Measurements from ENCODE around the gene NOX5.

NOX5 gene

DNA sequence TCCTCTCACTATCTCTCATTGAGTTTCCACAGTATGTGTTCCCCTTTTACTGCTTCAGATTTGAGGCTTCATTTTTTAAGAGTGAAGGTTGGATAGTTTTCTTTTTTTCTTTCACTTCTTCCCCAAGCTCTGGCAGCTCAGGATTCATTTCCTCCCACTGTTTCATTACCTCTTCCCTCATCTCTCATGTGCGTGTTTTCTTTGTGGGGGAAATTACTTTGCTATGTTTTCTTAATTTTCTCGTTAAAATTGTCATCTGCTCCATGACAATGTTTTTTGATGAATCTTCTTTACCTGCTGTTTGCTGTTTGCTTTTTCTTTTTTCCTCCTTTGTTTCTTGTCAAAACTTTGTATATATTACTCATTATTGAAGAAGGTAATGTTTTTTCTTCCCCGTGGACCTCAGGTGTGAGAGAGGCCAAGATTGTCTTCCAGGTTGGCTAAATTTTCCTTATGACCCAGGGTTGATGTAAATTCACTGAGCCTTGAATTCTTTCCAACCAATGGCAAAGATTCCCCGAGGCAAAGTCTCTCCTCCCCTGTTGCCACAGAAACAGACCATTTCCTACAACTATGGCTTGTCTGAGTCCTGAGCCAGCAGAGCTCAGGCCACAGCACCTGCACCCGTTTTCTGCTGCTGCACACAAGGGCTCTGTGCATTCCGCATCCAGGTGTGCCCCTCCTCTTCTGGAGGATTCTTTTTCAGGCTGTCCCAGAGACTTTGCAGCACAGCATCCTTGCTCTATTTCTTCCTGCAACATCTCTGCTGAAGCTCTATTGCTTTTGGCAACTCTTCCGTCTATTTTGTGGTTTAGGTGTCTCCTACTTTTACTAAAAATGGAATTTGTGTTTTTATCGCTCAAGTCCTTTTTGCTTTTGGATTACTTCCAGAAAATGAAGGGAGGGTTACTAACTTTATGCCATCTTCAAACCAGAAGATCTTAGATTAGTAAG is 66.1 kb downstream of the NOX5 start:
- no peaks in the 10 kb centered on the region for H3K9me3 Mint-ChIP-seq
- intact Hi-C loops (cut with micrococcal nuclease): no loop called here
- peaks cover 33% of the 10 kb centered on the region for H3K4me1 Mint-ChIP-seq (ENCODE audit: low read depth)

GRCh38 chr15:69081310-69082004 is 67.0 kb downstream of the NOX5 start:
- Mint-ChIP-seq H3K4me1 (ENCODE audit: low read depth) (peaks cover 33% of the 10 kb centered on the region), H3K27me3 (peaks cover 5% of the 10 kb centered on the region), H3K27ac (no peak overlapping the region), H3K36me3 (ENCODE audit: low read depth) (no peaks in the 10 kb centered on the region), H3K9me3 (no peaks in the 10 kb centered on the region), H3K4me3 (no peak overlapping the region)
- intact Hi-C loops (cut with micrococcal nuclease): no loop called here

More for the DNA sequence above, 66.1 kb downstream of the NOX5 start:
- H3K36me3 Mint-ChIP-seq (ENCODE audit: low read depth): no peaks in the 10 kb centered on the region
- H3K4me3 Mint-ChIP-seq: no peak overlapping the region
- H3K27me3 Mint-ChIP-seq: peaks cover 5% of the 10 kb centered on the region
- H3K27ac Mint-ChIP-seq: no peak overlapping the region

DNA sequence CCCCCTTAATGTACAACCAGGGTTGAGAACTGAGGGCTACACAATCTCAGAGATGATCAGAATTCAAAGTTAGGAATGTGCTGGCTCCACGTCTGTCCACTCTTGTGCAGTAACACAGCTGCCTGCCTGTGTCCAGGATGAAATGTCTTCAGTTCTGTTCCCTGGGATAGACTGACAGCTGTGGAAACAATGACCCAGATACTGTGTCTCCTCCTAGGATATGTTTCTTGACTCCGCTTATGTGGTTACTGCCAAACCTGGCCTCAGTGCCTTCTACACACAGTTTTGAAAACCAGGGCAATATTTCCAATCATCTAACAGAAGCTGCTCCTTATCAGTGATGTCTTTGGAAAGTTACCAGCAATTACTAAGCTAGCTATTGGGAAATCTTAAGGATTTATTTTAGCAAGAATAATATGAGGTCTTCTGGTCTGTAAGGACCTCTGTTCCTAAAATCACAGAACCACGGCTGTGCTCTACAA is 67.6 kb downstream of the NOX5 start:
- intact Hi-C loops (cut with micrococcal nuclease): no loop called here
- Mint-ChIP-seq H3K4me1 (ENCODE audit: low read depth) (peaks cover 33% of the 10 kb centered on the region), H3K27ac (no peak overlapping the region), H3K27me3 (peaks cover 5% of the 10 kb centered on the region), H3K36me3 (ENCODE audit: low read depth) (no peaks in the 10 kb centered on the region), H3K4me3 (no peak overlapping the region), H3K9me3 (no peaks in the 10 kb centered on the region)

DNA sequence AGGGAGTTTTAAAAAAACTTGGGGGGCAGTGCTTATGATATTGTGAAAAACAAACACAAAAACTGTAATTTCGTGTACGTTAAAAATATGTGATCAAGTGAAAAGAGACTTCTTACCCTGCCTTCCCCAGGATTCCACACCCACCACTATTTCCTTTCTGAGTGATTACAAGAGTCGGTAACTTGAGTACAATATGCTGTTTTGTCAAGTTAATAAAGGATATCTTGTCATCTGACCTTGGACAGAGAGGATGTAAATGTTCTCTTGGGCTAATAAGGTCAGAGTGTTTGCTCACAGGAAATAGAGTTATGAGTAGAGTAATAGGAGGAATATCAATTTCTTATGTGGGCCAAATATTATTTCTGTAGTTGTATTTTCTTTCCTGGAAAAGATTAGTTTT is 68.1 kb downstream of the NOX5 start:
- Mint-ChIP-seq H3K27me3 (peaks cover 5% of the 10 kb centered on the region), H3K9me3 (no peaks in the 10 kb centered on the region), H3K4me1 (ENCODE audit: low read depth) (peaks cover 33% of the 10 kb centered on the region), H3K27ac (no peak overlapping the region), H3K4me3 (no peak overlapping the region), H3K36me3 (ENCODE audit: low read depth) (no peaks in the 10 kb centered on the region)
- intact Hi-C loops (cut with micrococcal nuclease): no loop called here

DNA sequence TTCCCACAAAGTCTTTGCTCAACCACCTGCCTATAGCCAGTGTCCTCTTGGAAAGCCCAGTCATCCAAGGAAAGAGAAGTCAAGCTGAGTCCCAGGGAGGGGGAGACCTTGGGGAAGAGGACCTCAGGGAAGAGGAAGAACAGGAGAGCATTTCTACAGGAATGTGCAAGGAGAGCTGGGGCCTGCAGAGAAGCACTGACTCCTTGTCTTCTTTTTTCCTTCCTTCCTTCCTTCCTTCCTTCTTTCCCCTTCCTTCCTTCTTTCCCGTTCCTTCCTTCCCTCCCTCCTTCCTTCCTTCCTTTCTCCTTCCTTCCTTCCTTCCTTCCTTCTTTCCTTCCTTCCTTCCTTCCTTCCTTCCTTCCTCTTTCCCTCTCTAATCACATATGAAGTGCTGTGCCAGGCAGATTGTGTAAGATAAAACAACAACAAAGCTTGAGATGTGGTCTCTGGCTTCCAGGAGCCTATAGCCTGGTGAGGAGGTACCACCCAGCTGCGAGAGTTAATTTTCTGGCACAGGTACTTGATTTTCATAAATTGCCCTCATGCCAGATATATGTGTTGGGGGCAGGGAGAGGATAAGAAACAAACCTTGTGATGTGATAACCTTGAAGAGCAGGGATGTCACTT is 70.0 kb downstream of the NOX5 start:
- H3K4me3 Mint-ChIP-seq: no peak overlapping the region
- H3K4me1 Mint-ChIP-seq (ENCODE audit: low read depth): peaks cover 38% of the 10 kb centered on the region
- H3K27ac Mint-ChIP-seq: no peak overlapping the region
- H3K9me3 Mint-ChIP-seq: no peaks in the 10 kb centered on the region
- H3K36me3 Mint-ChIP-seq (ENCODE audit: low read depth): no peaks in the 10 kb centered on the region
- H3K27me3 Mint-ChIP-seq: peaks cover 8% of the 10 kb centered on the region
- intact Hi-C loops (cut with micrococcal nuclease): no loop called here

- peaks cover 9% of the 10 kb centered on the region for H3K27me3 Mint-ChIP-seq
- no peak overlapping the region for H3K4me3 Mint-ChIP-seq
- intact Hi-C loops (cut with micrococcal nuclease): no loop called here
- peaks cover 33% of the 10 kb centered on the region for H3K4me1 Mint-ChIP-seq (ENCODE audit: low read depth)
- H3K9me3 Mint-ChIP-seq: no peaks in the 10 kb centered on the region
- no peaks in the 10 kb centered on the region for H3K36me3 Mint-ChIP-seq (ENCODE audit: low read depth)
- no peak overlapping the region for H3K27ac Mint-ChIP-seq
These were observed 71.0 kb downstream of the NOX5 start for GRCh38 chr15:69085325-69086081.

DNA sequence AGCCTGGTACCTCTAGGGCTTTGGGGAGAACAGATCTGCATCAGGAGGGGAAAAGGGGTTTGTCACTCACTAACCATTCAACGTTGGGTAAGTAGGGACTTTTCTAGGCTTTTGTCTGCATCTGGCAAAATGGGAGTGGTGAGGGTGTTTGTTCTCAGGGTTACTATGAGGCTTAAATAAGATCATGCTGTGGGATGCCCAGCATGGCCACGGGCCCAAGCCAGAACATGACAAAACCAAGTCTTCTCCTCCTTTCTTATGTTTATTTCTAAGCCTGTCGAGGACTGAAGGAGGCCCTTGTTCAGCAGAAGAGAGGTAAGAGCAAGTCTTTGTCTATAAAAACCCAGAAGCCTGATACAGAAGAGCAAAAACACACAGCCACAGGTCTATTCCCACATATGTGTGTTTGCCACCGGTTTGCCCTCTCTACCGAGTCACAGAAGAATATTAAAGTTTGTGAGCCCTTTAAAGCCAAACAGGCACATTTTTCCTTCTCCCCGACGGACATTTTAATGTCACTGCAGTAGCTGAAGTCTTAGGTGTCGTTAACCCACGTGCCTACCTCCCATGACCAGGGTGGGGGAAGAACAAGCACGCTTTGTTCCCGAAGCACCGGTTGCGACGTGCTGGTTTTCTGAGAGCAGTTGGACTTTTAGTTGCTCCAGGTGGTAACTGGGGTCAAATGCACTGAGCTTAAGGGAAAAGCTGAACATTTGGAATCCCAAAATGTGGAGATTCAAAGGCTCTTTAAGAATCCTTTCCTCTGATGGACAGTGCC is 72.1 kb downstream of the NOX5 start:
- peaks cover 4% of the 10 kb centered on the region for H3K27me3 Mint-ChIP-seq
- no peaks in the 10 kb centered on the region for H3K36me3 Mint-ChIP-seq (ENCODE audit: low read depth)
- H3K4me3 Mint-ChIP-seq: no peak overlapping the region
- intact Hi-C loops (cut with micrococcal nuclease): no loop called here
- no peak overlapping the region for H3K27ac Mint-ChIP-seq
- H3K9me3 Mint-ChIP-seq: no peaks in the 10 kb centered on the region
- peaks cover 28% of the 10 kb centered on the region for H3K4me1 Mint-ChIP-seq (ENCODE audit: low read depth)

GRCh38 chr15:69087366-69087976 is 73.0 kb downstream of the NOX5 start:
- no peak overlapping the region for H3K4me3 Mint-ChIP-seq
- peaks cover 4% of the 10 kb centered on the region for H3K27me3 Mint-ChIP-seq
- no peak overlapping the region for H3K27ac Mint-ChIP-seq
- no peaks in the 10 kb centered on the region for H3K36me3 Mint-ChIP-seq (ENCODE audit: low read depth)
- intact Hi-C loops (cut with micrococcal nuclease): no loop called here
- H3K4me1 Mint-ChIP-seq (ENCODE audit: low read depth): peaks cover 28% of the 10 kb centered on the region
- H3K9me3 Mint-ChIP-seq: no peaks in the 10 kb centered on the region

- Mint-ChIP-seq H3K4me3 (no peak overlapping the region), H3K27ac (no peak overlapping the region), H3K9me3 (no peaks in the 10 kb centered on the region), H3K27me3 (peaks cover 4% of the 10 kb centered on the region), H3K4me1 (ENCODE audit: low read depth) (peaks cover 33% of the 10 kb centered on the region), H3K36me3 (ENCODE audit: low read depth) (no peaks in the 10 kb centered on the region)
- intact Hi-C loops (cut with micrococcal nuclease): no loop called here
These were observed 73.9 kb downstream of the NOX5 start for GRCh38 chr15:69088300-69088965.

DNA sequence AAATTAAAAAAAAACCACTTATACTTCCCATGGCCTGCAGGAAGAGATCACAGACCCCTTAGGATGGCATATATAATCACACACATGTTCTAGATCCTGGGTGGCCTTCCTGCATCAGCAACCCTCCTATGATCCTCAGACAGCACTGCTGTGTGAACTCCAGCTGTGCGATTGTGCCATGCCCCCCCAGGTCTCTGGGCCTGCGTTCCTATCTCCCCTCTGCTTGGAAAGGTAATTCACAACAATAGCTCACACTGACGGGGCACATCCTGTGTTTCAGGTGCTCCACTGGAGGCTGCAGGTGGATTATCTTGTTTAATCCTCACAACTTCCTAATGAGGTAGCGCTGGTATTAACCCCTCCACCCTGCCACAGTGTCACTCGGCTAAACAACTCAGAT is 74.8 kb downstream of the NOX5 start:
- no peaks in the 10 kb centered on the region for H3K36me3 Mint-ChIP-seq (ENCODE audit: low read depth)
- peaks cover 4% of the 10 kb centered on the region for H3K27me3 Mint-ChIP-seq
- no peak overlapping the region for H3K27ac Mint-ChIP-seq

GRCh38 chr15:69090197-69090948 is 75.9 kb downstream of the NOX5 start:
- Mint-ChIP-seq H3K4me1 (ENCODE audit: low read depth) (peaks cover 34% of the 10 kb centered on the region), H3K9me3 (no peaks in the 10 kb centered on the region)

More for the DNA sequence above, 74.8 kb downstream of the NOX5 start:
- intact Hi-C loops (cut with micrococcal nuclease): no loop called here
- Mint-ChIP-seq H3K9me3 (no peaks in the 10 kb centered on the region), H3K4me1 (ENCODE audit: low read depth) (peaks cover 39% of the 10 kb centered on the region), H3K4me3 (no peak overlapping the region)

DNA sequence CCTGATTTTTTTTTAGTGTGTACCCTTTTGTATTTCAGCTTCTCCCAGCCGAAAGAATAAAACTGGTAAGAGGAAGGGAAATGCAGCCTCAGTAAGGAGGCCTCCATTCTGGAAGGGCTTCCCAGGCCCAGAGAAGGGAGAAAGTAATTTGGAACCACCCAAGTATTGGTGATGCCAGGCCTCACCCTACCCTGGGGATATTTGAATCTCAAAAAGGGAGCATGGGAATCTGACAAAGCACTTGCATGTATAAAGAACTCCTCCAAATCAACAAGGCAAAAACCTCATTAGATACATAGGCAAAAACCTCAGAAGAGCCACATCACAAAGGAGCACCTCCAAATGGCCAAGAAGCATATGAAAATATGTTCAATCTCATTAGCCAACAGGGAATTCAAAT is 77.2 kb downstream of the NOX5 start:
- H3K36me3 Mint-ChIP-seq (ENCODE audit: low read depth): no peaks in the 10 kb centered on the region
- H3K4me3 Mint-ChIP-seq: no peak overlapping the region
- peaks cover 34% of the 10 kb centered on the region for H3K4me1 Mint-ChIP-seq (ENCODE audit: low read depth)
- H3K27me3 Mint-ChIP-seq: peaks cover 4% of the 10 kb centered on the region
- H3K9me3 Mint-ChIP-seq: no peaks in the 10 kb centered on the region
- no peak overlapping the region for H3K27ac Mint-ChIP-seq
- intact Hi-C loops (cut with micrococcal nuclease): no loop called here

More at GRCh38 chr15:69090197-69090948, 75.9 kb downstream of the NOX5 start:
- H3K27ac Mint-ChIP-seq: no peak overlapping the region
- no peaks in the 10 kb centered on the region for H3K36me3 Mint-ChIP-seq (ENCODE audit: low read depth)
- intact Hi-C loops (cut with micrococcal nuclease): no loop called here
- H3K27me3 Mint-ChIP-seq: peaks cover 4% of the 10 kb centered on the region
- no peak overlapping the region for H3K4me3 Mint-ChIP-seq
